Vagina (tissue), 2 donors: Measurements from ENCODE around the gene TRDMT1.

Experiments
- POLR2A ChIP-seq, 2 donors: fragments of 450-650 bp; IDR thresholded peaks; one replicate each; pipeline ENCODE4 v1.6.1; 2017; ENCODE audit warnings: antibody characterized with exemption in 2 of 2, mild to moderate bottlenecking in 2 of 2, moderate library complexity in 2 of 2
- POLR2AphosphoS5 ChIP-seq, 2 donors: sonication (generic); formaldehyde crosslinking; IDR thresholded peaks; one replicate each; pipeline ENCODE4 v1.9.0; 2017; ENCODE audit warnings: antibody characterized with exemption in 2 of 2, mild to moderate bottlenecking in 2 of 2, low read depth in 1 of 2; ENCODE audit not compliant: insufficient read depth in 1 of 2
- TF ChIP-seq, protein P1 (sequence below), 3 experiments: fragments of 450-650 bp in 2 of 3; fragments of 200-600 bp in 1 of 3; sonication (generic) in 1 of 3; IDR thresholded peaks; one replicate each; pipeline ENCODE4 v1.5.1; 2017 to 2019; ENCODE audit warnings: antibody characterized with exemption in 3 of 3, mild to moderate bottlenecking in 2 of 3, moderate library complexity in 2 of 3

DNA sequence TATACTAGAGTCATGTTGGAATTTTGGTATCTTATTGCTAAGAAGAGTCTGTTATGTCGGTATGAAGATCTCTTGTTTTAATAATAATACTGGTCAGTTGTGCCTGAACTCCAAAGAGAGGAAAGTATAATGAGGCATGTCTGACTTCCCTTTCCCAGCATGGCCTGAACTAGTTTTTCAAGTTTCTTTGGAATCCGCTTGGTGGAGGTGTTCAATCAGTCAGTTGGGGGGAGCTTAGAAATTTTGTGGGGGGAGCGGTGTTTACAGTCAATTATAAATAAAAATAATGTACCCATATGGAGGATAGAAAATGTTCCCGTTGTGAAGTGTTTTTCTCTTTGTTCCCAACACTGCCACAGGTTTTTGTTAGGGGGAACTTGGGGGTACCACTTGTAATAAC lies 1.5 kb upstream of the TRDMT1 start:
- TF ChIP-seq, protein P1, sequence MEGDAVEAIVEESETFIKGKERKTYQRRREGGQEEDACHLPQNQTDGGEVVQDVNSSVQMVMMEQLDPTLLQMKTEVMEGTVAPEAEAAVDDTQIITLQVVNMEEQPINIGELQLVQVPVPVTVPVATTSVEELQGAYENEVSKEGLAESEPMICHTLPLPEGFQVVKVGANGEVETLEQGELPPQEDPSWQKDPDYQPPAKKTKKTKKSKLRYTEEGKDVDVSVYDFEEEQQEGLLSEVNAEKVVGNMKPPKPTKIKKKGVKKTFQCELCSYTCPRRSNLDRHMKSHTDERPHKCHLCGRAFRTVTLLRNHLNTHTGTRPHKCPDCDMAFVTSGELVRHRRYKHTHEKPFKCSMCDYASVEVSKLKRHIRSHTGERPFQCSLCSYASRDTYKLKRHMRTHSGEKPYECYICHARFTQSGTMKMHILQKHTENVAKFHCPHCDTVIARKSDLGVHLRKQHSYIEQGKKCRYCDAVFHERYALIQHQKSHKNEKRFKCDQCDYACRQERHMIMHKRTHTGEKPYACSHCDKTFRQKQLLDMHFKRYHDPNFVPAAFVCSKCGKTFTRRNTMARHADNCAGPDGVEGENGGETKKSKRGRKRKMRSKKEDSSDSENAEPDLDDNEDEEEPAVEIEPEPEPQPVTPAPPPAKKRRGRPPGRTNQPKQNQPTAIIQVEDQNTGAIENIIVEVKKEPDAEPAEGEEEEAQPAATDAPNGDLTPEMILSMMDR (IDR thresholded peaks at IDR 0.05), result no peak
- no peak for TF ChIP-seq POLR2A (IDR thresholded peaks at IDR 0.05)
- TF ChIP-seq POLR2AphosphoS5 (IDR thresholded peaks at IDR 0.05; ENCODE audit: insufficient read depth in 1 of 2, low read depth in 1 of 2), result no peak
